Lower leg skin (tissue), 4 donors: ENCODE results near the gene RAD51B. TPM values are rescaled to one million over a fixed set of nuclear protein-coding genes. Genes with fewer than 3 reads are reported as not detected.

Experiments used
- DNase-seq, 2 donors: peaks; one replicate each; pipeline ENCODE4 v3.0.0-alpha.2; 2019; ENCODE audit warnings: low spot score in 2 of 2
- H3K4me3 ChIP-seq: fragments of 200-600 bp; sonication (generic); 2 replicates; pipeline ENCODE4 v1.5.1; 2017; ENCODE audit warnings: mild to moderate bottlenecking, low read depth; ENCODE audit not compliant: poor library complexity, severe bottlenecking
- CTCF ChIP-seq, 3 donors: fragments of 450-650 bp; IDR thresholded peaks; one replicate each; pipeline ENCODE4 v1.5.1; 2016; ENCODE audit warnings: antibody characterized with exemption in 3 of 3, mild to moderate bottlenecking in 3 of 3, moderate library complexity in 2 of 3
- POLR2A ChIP-seq, 2 donors: fragments of 450-650 bp; IDR thresholded peaks; one replicate each; pipeline ENCODE4 v1.6.1; 2016 to 2017; ENCODE audit warnings: antibody characterized with exemption in 2 of 2, mild to moderate bottlenecking in 1 of 2, moderate library complexity in 1 of 2
- WGBS, 2 donors: methylation state at CpG; one replicate each; pipeline ENCODE4 v1.1.5; 2018; 5-methylcytosine and 5-hydroxymethylcytosine counted together
- intact Hi-C: fragments of 100-400 bp; cut with DNase I; formaldehyde crosslinking; loops from one replicate; pipeline ENCODE4 v1.15.0; 2023; ENCODE audit warnings: low total_unique reads
- total RNA-seq, 4 donors: library from RNA; depleted of rRNA; stranded (reverse); fragments of >200 nt; gene quantifications; one replicate each; pipeline ENCODE4 v1.1.0, GENCODE V29; 2016

The RAD51B gene
- total RNA-seq, 4 donors from 2014 or later = 6.1 to 27.2 (median 13.6) TPM

- peak in 1 of 2 donors; percentile 29 for DNase-seq
- no peak for TF ChIP-seq CTCF (IDR thresholded peaks at IDR 0.05)
- TF ChIP-seq POLR2A (IDR thresholded peaks at IDR 0.05) = no peak
- intact Hi-C loops = no loop called here
- no peak overlapping the region for H3K4me3 ChIP-seq
Observed at GRCh38 chr14:68667313-68667791, 847.8 kb downstream of the RAD51B start.

- WGBS, 2 donors = 92 to 95% methylated on average over 4 of the region's 4 CpGs
- intact Hi-C loops = no loop called here
- TF ChIP-seq CTCF (IDR thresholded peaks at IDR 0.05) = no peak
- no peak for TF ChIP-seq POLR2A (IDR thresholded peaks at IDR 0.05)
- DNase-seq = peak in 1 of 2 donors; percentile 73
- no peak overlapping the region for H3K4me3 ChIP-seq
Observed at GRCh38 chr14:68668028-68668427, 848.4 kb downstream of the RAD51B start.

GRCh38 chr14:68668531-68668930 is 849.0 kb downstream of the RAD51B start:
- intact Hi-C loops = no loop called here
- TF ChIP-seq CTCF (IDR thresholded peaks at IDR 0.05) (no peak), POLR2A (IDR thresholded peaks at IDR 0.05) (no peak)
- DNase-seq = peak in 1 of 2 donors; percentile 70

GRCh38 chr14:68669111-68669511 is 849.5 kb downstream of the RAD51B start:
- intact Hi-C loops = no loop called here
- TF ChIP-seq POLR2A (IDR thresholded peaks at IDR 0.05) (no peak), CTCF (IDR thresholded peaks at IDR 0.05) (no peak)
- DNase-seq = peak in 1 of 2 donors; percentile 46
- WGBS, 2 donors = 29 to 43% methylated on average over 3 of the region's 3 CpGs
- H3K4me3 ChIP-seq = no peak overlapping the region

More at GRCh38 chr14:68668531-68668930, 849.0 kb downstream of the RAD51B start:
- 74 to 82% methylated on average over 7 of the region's 7 CpGs for WGBS, 2 donors
- H3K4me3 ChIP-seq = no peak overlapping the region

GRCh38 chr14:68669603-68670358 is 850.2 kb downstream of the RAD51B start:
- WGBS, 2 donors = 64 to 66% methylated on average over 14 of the region's 14 CpGs
- H3K4me3 ChIP-seq = no peak overlapping the region
- intact Hi-C loops = no loop called here
- TF ChIP-seq CTCF (IDR thresholded peaks at IDR 0.05) = no peak
- no peak for TF ChIP-seq POLR2A (IDR thresholded peaks at IDR 0.05)
- DNase-seq = peak in 1 of 2 donors; percentile 82
